ENCODE data around the gene ZCCHC4.
"Not testable (repeated sequence)": the region's sequence is repeated elsewhere in the genome, so short reads cannot be mapped to it uniquely, and the experiment has no call there.

Gene ZCCHC4

DNA sequence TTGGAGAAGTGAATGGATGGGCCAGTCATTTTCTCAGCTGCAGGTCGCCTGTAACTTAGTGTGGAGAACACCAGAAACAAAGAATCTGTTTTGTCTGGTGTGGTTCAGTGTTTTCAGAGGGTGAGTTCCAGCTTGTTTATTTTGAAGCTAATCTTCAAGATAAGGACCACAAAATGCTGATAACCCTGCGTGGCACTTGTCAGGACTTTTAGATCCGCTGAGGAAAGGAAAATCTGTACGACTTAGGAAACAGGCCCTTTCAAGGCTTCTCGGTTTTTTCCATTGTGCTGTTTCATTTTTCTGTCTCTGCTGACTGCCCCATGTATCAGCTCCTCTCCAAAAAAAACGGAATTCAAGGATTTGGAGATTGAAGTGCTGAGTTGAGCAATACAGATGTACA lies 55.7 kb downstream of the ZCCHC4 start:
- TF ChIP-seq CTCF (IDR thresholded peaks at IDR 0.05; ENCODE audit: extremely low read depth, insufficient read depth, missing control alignments) = no peak
- in situ Hi-C loops (cut with MboI; ENCODE audit: low pct_unique_long_range_greater_than_20kb, low sequenced_read_pairs, unreplicated experiment) = loop anchor here (25.0 kb wide), 1 partner anchor 381 kb away; no protein-coding TSS in a partner anchor
- no peak for DNase-seq (ENCODE audit: low spot score)

DNA sequence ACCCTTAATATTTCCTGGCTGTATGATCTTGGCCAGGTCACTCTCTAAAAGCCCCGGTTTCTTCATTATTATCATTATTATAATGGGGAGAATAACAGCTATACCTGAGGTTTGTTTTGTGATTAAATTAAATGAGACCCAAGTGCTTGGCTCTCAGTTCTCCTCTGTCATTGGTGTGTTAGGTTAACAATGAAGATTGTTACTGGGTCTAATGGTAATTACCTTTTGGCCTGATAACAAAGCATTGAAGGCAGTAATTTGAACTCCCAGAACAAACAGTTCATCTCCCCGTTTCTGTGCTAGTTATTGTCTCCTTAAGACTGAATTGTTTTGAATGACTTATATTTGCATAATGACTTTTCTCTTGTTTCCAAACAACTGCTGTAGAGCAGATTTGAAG lies 57.7 kb downstream of the ZCCHC4 start:
- no peak for TF ChIP-seq CTCF (IDR thresholded peaks at IDR 0.05; ENCODE audit: extremely low read depth, insufficient read depth, missing control alignments)
- no peak for DNase-seq (ENCODE audit: low spot score)
- in situ Hi-C loops (cut with MboI; ENCODE audit: low pct_unique_long_range_greater_than_20kb, low sequenced_read_pairs, unreplicated experiment) = loop anchor here (25.0 kb wide), 1 partner anchor 383 kb away; no protein-coding TSS in a partner anchor

- in situ Hi-C loops (cut with MboI; ENCODE audit: low pct_unique_long_range_greater_than_20kb, low sequenced_read_pairs, unreplicated experiment) = loop anchor here (25.0 kb wide), 1 partner anchor 385 kb away; no protein-coding TSS in a partner anchor
- not testable (repeated sequence) for DNase-seq (ENCODE audit: low spot score)
Observed at GRCh38 chr4:25372549-25372948, 60.0 kb downstream of the ZCCHC4 start.

DNA sequence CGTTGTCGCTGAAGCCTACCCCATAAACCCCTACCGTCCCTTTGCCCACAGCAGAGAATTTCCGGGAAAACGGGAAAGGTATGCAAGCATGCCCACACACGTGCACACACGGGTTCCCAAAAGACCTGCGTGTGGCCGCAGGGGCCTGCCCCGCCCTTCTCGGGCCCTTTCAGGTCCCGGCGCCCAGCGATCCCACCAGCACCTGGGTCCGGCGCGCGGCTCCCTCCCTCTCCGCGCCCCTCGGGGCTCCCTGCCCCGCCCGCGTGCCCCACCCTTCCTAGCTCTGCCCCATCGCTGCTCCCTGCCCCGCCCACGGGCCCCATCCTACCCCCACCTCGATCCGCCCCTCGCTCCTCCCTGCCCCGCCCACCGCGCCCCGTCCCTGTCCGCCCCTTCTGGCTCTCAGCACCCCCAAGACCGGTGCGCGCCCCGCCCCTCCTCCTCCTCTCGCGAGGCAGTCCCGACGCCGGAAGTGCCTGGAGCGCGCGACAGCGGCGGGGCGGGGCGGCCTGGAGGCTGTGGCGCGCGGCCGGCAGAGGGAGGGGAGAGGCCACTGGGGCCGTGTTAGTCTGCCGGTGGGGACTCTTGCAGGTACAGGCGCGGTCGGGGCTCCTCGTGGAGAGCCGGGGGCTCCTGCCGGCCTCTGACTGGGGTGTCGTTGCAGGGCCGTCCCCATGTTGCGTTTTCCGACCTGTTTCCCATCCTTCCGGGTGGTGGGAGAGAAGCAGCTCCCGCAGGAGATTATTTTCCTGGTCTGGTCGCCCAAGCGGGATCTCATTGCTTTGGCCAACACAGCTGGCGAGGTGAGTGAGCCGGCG lies 64.4 kb downstream of the ZCCHC4 start, which contains the start of gene ANAPC4:
TSS of gene ANAPC4 (plus strand) at position 510 of the 818 bp plus-strand sequence. CDS start at position 675, 165 bp downstream.
- in situ Hi-C loops (cut with MboI; ENCODE audit: low pct_unique_long_range_greater_than_20kb, low sequenced_read_pairs, unreplicated experiment) = no loop called here
- TF ChIP-seq CTCF (IDR thresholded peaks at IDR 0.05; ENCODE audit: extremely low read depth, insufficient read depth, missing control alignments) = no peak
- DNase-seq (ENCODE audit: low spot score) = peak; percentile 99

- peak; percentile 19 for DNase-seq (ENCODE audit: low spot score)
- in situ Hi-C loops (cut with MboI; ENCODE audit: low pct_unique_long_range_greater_than_20kb, low sequenced_read_pairs, unreplicated experiment) = no loop called here
Observed at GRCh38 chr4:25377572-25378436, 65.2 kb downstream of the ZCCHC4 start.

GRCh38 chr4:25378437-25378743 lies 65.8 kb downstream of the ZCCHC4 start:
- in situ Hi-C loops (cut with MboI; ENCODE audit: low pct_unique_long_range_greater_than_20kb, low sequenced_read_pairs, unreplicated experiment) = no loop called here
- DNase-seq (ENCODE audit: low spot score) = no peak
- TF ChIP-seq CTCF (IDR thresholded peaks at IDR 0.05; ENCODE audit: extremely low read depth, insufficient read depth, missing control alignments) = no peak

More at GRCh38 chr4:25377572-25378436, 65.2 kb downstream of the ZCCHC4 start:
- no peak for TF ChIP-seq CTCF (IDR thresholded peaks at IDR 0.05; ENCODE audit: extremely low read depth, insufficient read depth, missing control alignments)

Data from GM13977 (cell line).